Stomach (tissue), 4 donors: ENCODE data around the gene FHOD3.

Experiments
- POLR2A ChIP-seq, 4 donors: fragments of 450-650 bp; IDR thresholded peaks; one replicate each; pipeline ENCODE4 v1.6.1; 2016; ENCODE audit warnings: antibody characterized with exemption in 4 of 4, control low read depth in 2 of 4, mild to moderate bottlenecking in 1 of 4, moderate library complexity in 1 of 4
- TF ChIP-seq, protein P1 (sequence below), 7 experiments: fragments of 450-650 bp in 4 of 7; fragments of 200-600 bp in 3 of 7; sonication (generic) in 3 of 7; IDR thresholded peaks; one replicate each; pipeline ENCODE4 v1.5.1; 2016 to 2019; ENCODE audit warnings: antibody characterized with exemption in 7 of 7, control low read depth in 2 of 7, mild to moderate bottlenecking in 1 of 7

DNA sequence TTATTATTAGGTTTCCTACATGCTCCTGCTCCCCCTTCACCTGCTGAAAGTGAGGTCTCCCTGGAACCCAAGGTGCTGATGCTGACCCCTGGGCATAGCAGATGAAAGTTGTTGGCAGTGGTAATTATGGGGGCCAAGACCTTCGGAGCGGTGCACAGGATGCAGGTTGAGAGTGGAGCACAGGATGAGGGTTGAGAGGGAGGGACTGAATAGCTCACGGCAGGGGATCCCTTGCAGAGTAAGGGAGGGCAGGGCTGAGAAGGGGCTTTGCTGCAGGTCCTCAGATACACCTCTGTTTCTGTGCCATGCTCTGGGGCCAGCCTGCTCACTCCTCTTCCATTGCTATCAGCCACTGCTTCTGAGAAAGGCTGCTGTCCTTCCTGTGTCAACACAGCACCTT, 163.3 kb downstream of the FHOD3 start:
- no peak for TF ChIP-seq POLR2A (IDR thresholded peaks at IDR 0.05)
- TF ChIP-seq, protein P1, sequence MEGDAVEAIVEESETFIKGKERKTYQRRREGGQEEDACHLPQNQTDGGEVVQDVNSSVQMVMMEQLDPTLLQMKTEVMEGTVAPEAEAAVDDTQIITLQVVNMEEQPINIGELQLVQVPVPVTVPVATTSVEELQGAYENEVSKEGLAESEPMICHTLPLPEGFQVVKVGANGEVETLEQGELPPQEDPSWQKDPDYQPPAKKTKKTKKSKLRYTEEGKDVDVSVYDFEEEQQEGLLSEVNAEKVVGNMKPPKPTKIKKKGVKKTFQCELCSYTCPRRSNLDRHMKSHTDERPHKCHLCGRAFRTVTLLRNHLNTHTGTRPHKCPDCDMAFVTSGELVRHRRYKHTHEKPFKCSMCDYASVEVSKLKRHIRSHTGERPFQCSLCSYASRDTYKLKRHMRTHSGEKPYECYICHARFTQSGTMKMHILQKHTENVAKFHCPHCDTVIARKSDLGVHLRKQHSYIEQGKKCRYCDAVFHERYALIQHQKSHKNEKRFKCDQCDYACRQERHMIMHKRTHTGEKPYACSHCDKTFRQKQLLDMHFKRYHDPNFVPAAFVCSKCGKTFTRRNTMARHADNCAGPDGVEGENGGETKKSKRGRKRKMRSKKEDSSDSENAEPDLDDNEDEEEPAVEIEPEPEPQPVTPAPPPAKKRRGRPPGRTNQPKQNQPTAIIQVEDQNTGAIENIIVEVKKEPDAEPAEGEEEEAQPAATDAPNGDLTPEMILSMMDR (IDR thresholded peaks at IDR 0.05) = no peak
